KMS-11 (cell line): ENCODE measurements around the gene AOAH.

Experiments
- H2AFZ ChIP-seq: fragments of 200-600 bp; sonication (generic); 2 replicates; pipeline ENCODE4 v1.6.1; 2016; ENCODE audit warnings: antibody characterized with exemption, mixed run types, low read depth
- H3K27ac ChIP-seq: fragments of 200-600 bp; sonication (generic); 2 replicates; pipeline ENCODE4 v1.6.1; 2016; ENCODE audit warnings: mild to moderate bottlenecking, mixed run types
- H3K27me3 ChIP-seq: fragments of 200-600 bp; sonication (generic); 2 replicates; pipeline ENCODE4 v1.6.1; 2017; ENCODE audit warnings: mild to moderate bottlenecking, low read depth, mixed run types, moderate library complexity; ENCODE audit not compliant: insufficient read depth
- H3K36me3 ChIP-seq: fragments of 200-600 bp; sonication (generic); 2 replicates; pipeline ENCODE4 v1.6.1; 2017; ENCODE audit warnings: mild to moderate bottlenecking, mixed run types; ENCODE audit not compliant: insufficient read depth
- H3K4me1 ChIP-seq: fragments of 200-600 bp; sonication (generic); 2 replicates; pipeline ENCODE4 v1.6.1; 2016; ENCODE audit warnings: mild to moderate bottlenecking, low read depth, mixed run types; ENCODE audit not compliant: poor library complexity, severe bottlenecking
- H3K4me2 ChIP-seq: fragments of 200-600 bp; sonication (generic); 2 replicates; pipeline ENCODE4 v1.7.0; 2016; ENCODE audit warnings: mild to moderate bottlenecking, mixed run types
- H3K4me3 ChIP-seq: fragments of 200-600 bp; sonication (generic); IDR thresholded peaks from 2 replicates; pipeline ENCODE4 v1.6.1; 2017; ENCODE audit warnings: low read depth, low read length, mixed read lengths; ENCODE audit not compliant: insufficient read depth
- H3K79me2 ChIP-seq: fragments of 200-600 bp; sonication (generic); 2 replicates; pipeline ENCODE4 v1.6.1; 2016; ENCODE audit warnings: low read depth, mixed run types; ENCODE audit not compliant: insufficient read depth
- H3K9ac ChIP-seq: fragments of 200-600 bp; sonication (generic); 2 replicates; pipeline ENCODE4 v1.6.1; 2016; ENCODE audit warnings: mild to moderate bottlenecking, mixed run types
- H4K20me1 ChIP-seq: fragments of 200-600 bp; sonication (generic); 2 replicates; pipeline ENCODE4 v1.6.1; 2016; ENCODE audit warnings: mild to moderate bottlenecking, mixed run types; ENCODE audit not compliant: insufficient read depth
- TF ChIP-seq, protein P1 (sequence below): fragments of 200-600 bp; sonication (generic); conservative IDR thresholded peaks from 2 replicates; pipeline ENCODE4 v1.6.1; 2017; ENCODE audit warnings: low read depth, mild to moderate bottlenecking, antibody characterized with exemption, low read length, moderate library complexity, mixed read lengths

AOAH gene

DNA sequence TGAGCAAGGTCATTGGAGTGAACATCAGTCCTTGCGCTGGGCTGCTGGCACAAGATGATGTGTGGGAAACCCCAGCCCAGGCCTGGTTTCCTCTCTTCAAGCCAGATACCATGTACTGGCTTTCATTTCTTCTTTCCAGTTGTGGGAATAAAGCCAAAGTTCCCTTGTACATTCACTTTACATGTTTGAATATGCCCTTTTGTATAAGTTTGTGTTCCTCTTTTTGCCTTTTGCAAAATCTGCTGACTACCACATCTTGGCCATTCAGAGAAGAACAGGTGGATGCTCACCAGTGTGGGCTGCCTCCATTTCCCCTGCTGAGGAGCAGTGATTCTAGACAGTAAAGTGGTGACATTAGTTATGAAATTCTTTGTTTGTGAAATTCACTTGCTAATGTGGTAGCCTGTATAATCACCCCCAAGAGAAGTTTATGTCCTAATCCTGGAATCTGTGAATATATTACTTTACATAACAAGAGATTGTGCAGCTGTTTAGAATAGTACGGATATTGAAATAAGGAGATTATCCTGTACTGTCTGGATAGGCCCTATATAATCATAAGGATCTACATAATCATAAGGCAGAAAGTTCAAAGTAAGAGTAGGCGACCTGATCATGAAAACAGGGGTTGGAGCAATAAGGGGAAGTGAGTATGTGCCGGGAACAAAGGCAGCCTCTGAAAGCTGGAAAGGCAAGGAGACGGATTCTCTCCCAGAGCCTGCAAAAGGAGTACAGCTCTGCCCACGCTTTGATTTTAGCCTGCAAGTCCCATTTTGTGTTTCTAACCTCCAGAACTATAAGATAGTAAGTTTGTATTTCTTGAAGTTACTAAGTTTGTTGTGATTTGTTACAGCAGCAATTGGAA lies 18.8 kb upstream of the AOAH start:
- H4K20me1 ChIP-seq, result no peaks in the 10 kb centered on the region
- H2AFZ ChIP-seq, result no peak overlapping the region
- TF ChIP-seq, protein P1, sequence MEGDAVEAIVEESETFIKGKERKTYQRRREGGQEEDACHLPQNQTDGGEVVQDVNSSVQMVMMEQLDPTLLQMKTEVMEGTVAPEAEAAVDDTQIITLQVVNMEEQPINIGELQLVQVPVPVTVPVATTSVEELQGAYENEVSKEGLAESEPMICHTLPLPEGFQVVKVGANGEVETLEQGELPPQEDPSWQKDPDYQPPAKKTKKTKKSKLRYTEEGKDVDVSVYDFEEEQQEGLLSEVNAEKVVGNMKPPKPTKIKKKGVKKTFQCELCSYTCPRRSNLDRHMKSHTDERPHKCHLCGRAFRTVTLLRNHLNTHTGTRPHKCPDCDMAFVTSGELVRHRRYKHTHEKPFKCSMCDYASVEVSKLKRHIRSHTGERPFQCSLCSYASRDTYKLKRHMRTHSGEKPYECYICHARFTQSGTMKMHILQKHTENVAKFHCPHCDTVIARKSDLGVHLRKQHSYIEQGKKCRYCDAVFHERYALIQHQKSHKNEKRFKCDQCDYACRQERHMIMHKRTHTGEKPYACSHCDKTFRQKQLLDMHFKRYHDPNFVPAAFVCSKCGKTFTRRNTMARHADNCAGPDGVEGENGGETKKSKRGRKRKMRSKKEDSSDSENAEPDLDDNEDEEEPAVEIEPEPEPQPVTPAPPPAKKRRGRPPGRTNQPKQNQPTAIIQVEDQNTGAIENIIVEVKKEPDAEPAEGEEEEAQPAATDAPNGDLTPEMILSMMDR, result no peak
- no peaks in the 10 kb centered on the region for H3K36me3 ChIP-seq
- no peaks in the 10 kb centered on the region for H3K27me3 ChIP-seq
- H3K4me2 ChIP-seq, result no peak overlapping the region
- no peak overlapping the region for H3K27ac ChIP-seq
- H3K79me2 ChIP-seq, result no peaks in the 10 kb centered on the region
- H3K4me3 ChIP-seq, result no peak overlapping the region
- H3K9ac ChIP-seq, result no peak overlapping the region
- H3K4me1 ChIP-seq, result peaks cover 11% of the 10 kb centered on the region

DNA sequence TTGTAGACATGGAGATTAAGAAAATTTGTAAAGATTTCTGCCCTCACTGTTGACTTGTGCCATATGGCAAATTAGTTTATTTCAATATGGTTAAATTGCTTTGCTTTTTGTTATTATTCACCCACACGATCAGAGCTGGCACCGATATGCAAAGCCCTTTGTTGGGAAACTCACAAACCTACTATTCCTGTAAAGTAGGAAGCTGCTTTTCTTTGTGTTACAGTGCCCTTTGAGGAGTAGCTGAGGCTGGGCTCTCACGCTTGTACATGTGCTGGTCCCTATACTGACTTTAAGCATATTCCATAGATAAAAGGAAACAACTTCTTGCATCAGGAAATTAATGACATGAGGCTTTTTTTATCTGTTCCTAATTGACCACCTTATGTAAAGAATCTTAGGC lies 17.6 kb upstream of the AOAH start:
- Histone ChIP-seq H3K27me3 (no peaks in the 10 kb centered on the region), H3K27ac (no peak overlapping the region), H2AFZ (no peak overlapping the region), H3K36me3 (no peaks in the 10 kb centered on the region), H3K9ac (no peak overlapping the region), H3K4me2 (no peak overlapping the region), H4K20me1 (no peaks in the 10 kb centered on the region), H3K79me2 (no peaks in the 10 kb centered on the region), H3K4me1 (no peaks in the 10 kb centered on the region), H3K4me3 (no peak overlapping the region)
- TF ChIP-seq, protein P1, result no peak

DNA sequence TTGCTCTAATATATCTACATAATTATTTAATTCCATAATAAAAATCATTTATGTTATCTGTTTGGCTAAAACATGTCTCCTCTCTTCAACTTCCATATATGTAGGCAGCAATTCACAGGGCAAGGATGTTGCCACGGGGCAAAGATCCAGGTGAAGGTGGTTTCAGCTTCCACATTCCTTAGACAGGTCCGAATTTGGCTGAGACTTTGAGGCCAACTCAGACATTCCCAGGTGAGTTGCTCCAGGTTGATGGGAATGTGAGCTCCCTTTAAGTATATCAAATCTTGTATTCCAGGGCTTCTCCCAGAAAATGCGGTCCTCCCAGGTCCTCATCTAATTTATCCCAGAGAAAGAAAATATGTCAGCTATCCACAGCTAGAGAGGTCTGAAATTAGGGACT lies 15.1 kb upstream of the AOAH start:
- Histone ChIP-seq H3K4me1 (no peaks in the 10 kb centered on the region), H3K9ac (no peak overlapping the region), H3K36me3 (no peaks in the 10 kb centered on the region), H3K4me2 (no peak overlapping the region), H2AFZ (no peak overlapping the region), H3K27me3 (no peaks in the 10 kb centered on the region), H3K79me2 (no peaks in the 10 kb centered on the region), H3K27ac (no peak overlapping the region), H3K4me3 (no peak overlapping the region), H4K20me1 (no peaks in the 10 kb centered on the region)
- TF ChIP-seq, protein P1, result no peak

DNA sequence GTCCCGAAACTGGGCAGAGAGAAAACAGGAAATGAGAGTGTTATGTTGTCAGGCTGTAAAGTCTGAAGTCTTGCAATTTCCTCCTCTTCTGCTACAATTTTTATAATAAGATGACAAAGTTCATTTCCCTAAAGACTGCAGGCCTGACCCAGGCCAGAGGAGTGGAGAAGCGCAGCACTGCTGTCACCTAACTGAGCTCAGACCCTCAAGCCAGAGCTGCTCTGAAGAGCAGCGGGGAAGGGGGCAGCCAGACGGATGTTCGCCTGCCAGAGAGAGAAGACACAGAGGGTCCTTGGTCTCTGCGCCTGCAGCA lies 12.6 kb upstream of the AOAH start:
- no peaks in the 10 kb centered on the region for H3K4me1 ChIP-seq
- H3K9ac ChIP-seq, result no peak overlapping the region
- no peak overlapping the region for H3K4me3 ChIP-seq
- no peak overlapping the region for H3K27ac ChIP-seq
- no peaks in the 10 kb centered on the region for H3K27me3 ChIP-seq
- no peaks in the 10 kb centered on the region for H3K36me3 ChIP-seq
- TF ChIP-seq, protein P1, result no peak
- no peaks in the 10 kb centered on the region for H4K20me1 ChIP-seq
- H3K79me2 ChIP-seq, result no peaks in the 10 kb centered on the region
- H3K4me2 ChIP-seq, result no peak overlapping the region
- no peak overlapping the region for H2AFZ ChIP-seq
